HG03066 (cell line): Measurements from ENCODE around the gene PHF23.
A peak's percentile ranks its signal among the peaks of the same experiment; 100 is the strongest.

Source experiments
- ATAC-seq: cut with Tn5 transposase; IDR thresholded peaks from one replicate; pipeline ENCODE4 v1.9.1; 2021; ENCODE audit warnings: low read depth; ENCODE audit not compliant: unreplicated experiment

The PHF23 gene

GRCh38 chr17:7238420-7239090 is 702 bp downstream of the PHF23 start:
- ATAC-seq = no peak

- ATAC-seq = no peak
Observed at GRCh38 chr17:7237761-7238419, 1.4 kb downstream of the PHF23 start.

GRCh38 chr17:7237266-7237760 is 1.9 kb downstream of the PHF23 start:
- ATAC-seq = no peak

GRCh38 chr17:7236808-7237207 is 2.4 kb downstream of the PHF23 start:
- no peak for ATAC-seq

GRCh38 chr17:7235693-7236665 is 3.3 kb downstream of the PHF23 start:
- no peak for ATAC-seq

- peak; percentile 46 for ATAC-seq
Observed at GRCh38 chr17:7234083-7234951, 4.9 kb downstream of the PHF23 start, which contains the start of gene DVL2. DVL2 (minus strand) TSS chr17:7234517; CDS start chr17:7234262, 255 bp downstream.

- no peak for ATAC-seq
Observed at GRCh38 chr17:7233701-7234082, 5.6 kb downstream of the PHF23 start.

- no peak for ATAC-seq
Observed at GRCh38 chr17:7232114-7232513, 7.1 kb downstream of the PHF23 start.

GRCh38 chr17:7229504-7229903 is 9.8 kb downstream of the PHF23 start:
- no peak for ATAC-seq

- no peak for ATAC-seq
Observed at GRCh38 chr17:7228920-7229319, 10.3 kb downstream of the PHF23 start.

GRCh38 chr17:7226721-7227710 is 12.2 kb downstream of the PHF23 start:
- no peak for ATAC-seq

- no peak for ATAC-seq
Observed at GRCh38 chr17:7225711-7226331, 13.4 kb downstream of the PHF23 start.

- no peak for ATAC-seq
Observed at GRCh38 chr17:7224661-7225111, 14.6 kb downstream of the PHF23 start.

GRCh38 chr17:7224110-7224509 is 15.1 kb downstream of the PHF23 start:
- no peak for ATAC-seq

GRCh38 chr17:7223375-7223774 is 15.9 kb downstream of the PHF23 start:
- ATAC-seq = no peak

- no peak for ATAC-seq
Observed at GRCh38 chr17:7222972-7223292, 16.3 kb downstream of the PHF23 start.

- no peak for ATAC-seq
Observed at GRCh38 chr17:7222093-7222971, 16.9 kb downstream of the PHF23 start.
